ENCODE data around the gene RARS1.

Gene RARS1

DNA sequence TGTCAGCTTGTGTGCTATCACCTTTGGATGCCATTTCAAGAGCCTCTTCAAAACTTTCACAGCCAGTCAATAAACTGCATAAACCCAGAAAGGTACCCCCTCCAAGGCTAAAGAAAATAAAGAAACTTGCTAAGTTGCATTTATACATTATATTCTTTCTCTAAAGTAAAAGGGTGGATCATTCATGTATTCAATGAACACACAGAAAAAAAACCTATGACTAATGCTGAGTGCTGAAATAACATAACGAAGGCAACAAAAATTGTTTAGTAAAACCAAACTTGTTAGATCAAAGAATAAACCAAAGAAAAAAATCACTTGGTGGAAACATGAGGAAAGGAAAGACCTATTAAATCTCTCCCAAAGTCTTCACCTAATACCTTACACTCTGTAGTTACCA lies 77.7 kb downstream of the RARS1 start:
- DNase-seq: no peak

DNA sequence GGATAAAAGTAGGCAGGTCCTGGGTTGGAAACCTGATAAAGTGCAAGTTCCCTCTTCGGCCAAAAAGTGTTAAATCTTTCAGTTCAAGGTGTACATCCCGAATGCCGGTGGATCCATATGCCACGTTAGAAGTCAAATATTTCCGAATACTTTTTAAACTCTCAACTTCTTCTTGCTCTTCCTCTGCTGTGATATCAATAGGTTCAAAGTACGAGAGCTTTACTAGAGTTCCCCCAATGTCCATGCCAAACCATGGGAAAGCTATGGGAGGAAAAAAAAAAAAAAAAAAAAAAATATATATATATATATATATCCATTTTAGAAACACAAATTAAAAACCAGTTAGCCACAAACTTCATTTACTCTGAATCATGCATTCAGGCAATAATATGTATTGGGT lies 82.5 kb downstream of the RARS1 start:
- DNase-seq: no peak
